Body of pancreas (tissue), 4 donors: ENCODE results near the gene PDE4D.

ENCODE experiments used
- CTCF ChIP-seq, 7 experiments: fragments of 450-650 bp in 4 of 7; fragments of 200-600 bp in 3 of 7; sonication (generic) in 3 of 7; IDR thresholded peaks; one replicate each; pipeline ENCODE4 v1.5.1; 2016 to 2019; ENCODE audit warnings: antibody characterized with exemption in 7 of 7
- POLR2A ChIP-seq, 3 donors: fragments of 450-650 bp; IDR thresholded peaks; one replicate each; pipeline ENCODE4 v1.6.1; 2016; ENCODE audit warnings: antibody characterized with exemption in 3 of 3, mild to moderate bottlenecking in 2 of 3

GRCh38 chr5:59652449-59652848 is 241.1 kb downstream of the PDE4D start:
- TF ChIP-seq CTCF (IDR thresholded peaks at IDR 0.05) (no peak), POLR2A (IDR thresholded peaks at IDR 0.05) (no peak)
